Measurements from ENCODE around the gene PIK3R2.

Gene PIK3R2

DNA sequence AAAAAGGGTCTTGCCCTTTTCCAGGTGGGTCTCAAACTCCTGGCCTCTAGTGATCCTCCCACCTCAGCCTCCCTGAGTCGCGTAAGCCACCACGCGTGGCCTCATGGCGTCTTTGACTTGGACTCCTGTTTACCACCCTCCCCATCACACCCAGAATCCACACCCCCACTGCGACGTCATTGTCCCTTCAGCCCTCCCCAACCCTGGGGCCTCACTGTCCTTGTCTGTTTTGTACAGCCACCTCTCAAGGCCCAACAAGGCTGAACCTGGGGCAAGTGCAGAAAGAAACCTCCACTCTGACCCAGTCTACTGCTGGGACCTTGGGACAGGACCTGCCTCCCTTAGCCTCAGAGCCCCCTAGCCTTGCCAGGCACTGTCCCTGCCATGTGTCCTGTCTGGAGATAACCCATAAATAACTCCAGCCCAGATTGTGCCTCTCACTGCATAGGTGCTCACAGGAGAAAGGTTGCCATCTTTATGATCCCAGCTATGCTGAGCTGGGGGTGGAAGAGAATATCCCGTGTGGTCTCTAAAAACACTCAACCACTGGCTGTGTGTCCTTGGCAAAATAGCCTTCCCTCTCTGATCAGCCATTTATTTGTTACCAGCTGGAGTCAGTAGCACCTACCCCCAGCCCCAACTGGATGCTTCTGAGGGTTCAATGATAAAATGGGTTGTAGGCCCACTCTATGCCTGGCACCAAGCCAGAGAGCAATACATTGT lies 18.8 kb downstream of the PIK3R2 start:
- in situ Hi-C loops (cut with MboI; ENCODE audit: low sequenced_read_pairs), result no loop called here

DNA sequence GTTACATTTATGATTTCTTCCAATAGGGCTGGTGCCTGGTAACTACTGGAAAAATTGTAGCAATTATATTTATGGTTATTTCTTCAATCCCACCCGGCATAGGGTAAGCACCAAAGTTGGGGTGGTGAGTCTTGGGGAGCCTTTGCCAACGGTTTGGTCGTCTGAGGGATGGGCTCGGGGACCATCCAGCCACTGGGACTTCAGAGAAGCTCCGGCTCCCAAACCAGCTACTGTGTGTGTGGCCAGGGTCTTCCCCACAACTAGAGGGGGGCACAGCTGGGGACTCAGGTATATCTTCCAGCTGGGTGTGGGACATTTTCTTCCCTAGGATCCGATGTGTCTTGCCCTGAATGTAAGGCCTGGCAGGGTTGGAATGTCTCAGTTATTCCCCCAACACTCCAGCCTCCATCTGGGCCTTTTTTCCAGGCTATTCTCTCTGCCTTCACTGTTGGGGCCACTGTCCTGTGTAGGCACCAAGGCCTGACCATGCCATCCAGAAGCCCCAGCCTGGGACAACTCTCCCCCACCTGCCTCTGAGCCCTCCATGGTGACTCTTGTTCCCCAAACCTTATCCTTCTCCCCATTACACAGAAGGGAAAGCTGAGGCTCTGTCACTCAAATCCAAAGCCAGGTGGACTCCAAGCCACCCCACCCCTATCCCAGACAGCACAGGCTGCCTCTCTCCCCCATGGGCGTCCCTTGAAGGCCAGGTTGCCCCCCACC lies 19.5 kb downstream of the PIK3R2 start:
- in situ Hi-C loops (cut with MboI; ENCODE audit: low sequenced_read_pairs), result no loop called here

DNA sequence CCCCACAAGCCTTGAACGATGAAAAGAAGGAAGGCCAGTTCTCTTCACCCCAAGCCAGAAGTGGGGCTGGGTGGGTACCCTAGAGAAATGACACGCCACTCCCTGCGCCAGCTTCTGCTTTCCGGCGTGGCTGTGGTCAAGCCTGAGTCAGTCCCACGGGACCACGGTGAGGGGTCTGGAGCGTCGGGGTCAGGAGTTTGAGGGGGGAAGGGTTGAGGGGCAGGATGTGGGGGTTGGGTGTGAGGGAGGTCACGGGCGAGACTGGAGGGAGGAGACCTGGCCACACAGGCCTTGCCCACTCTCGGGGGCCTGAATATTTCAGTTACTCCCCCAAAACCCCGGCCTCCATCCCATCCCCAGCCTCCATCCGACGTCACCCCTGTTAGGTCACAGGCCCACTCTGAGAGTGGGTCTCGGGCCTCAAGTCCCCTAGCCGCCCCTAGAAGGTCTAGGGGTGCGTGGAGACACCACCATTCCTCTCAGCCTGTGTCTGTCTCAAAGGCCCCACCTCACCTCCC lies 20.1 kb downstream of the PIK3R2 start:
- in situ Hi-C loops (cut with MboI; ENCODE audit: low sequenced_read_pairs), result no loop called here

DNA sequence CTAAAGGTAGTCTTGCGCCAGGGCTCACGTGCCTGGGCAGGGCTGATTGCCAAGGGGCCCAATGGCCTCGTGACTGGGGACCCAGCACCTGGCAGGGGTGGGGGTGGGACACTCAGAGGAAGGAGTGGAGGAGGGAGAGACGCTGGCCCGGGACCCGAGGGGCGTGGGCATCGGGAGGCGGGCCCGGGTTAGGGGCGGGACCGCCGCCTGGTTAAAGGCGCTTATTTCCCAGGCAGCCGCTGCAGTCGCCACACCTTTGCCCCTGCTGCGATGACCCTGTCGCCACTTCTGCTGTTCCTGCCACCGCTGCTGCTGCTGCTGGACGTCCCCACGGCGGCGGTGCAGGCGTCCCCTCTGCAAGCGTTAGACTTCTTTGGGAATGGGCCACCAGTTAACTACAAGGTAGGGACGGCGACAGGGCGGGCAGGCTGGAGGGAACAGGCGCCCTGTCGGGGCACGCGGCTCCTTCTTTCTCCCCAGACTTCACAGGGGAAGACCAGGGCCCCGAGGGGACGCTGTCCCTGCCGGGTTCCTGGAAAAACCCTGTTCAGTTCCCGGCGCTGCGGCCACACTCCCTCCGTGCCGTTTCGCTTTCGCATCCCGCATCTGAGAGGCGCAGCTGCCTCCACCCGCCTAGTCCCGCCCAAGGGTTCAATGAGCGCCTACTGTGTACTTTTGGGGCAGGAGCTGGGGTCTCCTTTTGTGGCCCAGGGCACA lies 20.8 kb downstream of the PIK3R2 start, which contains the start of gene IFI30:
TSS of gene IFI30 (plus strand) at position 242 of the 717 bp plus-strand sequence. CDS start at position 271, 29 bp downstream.
- in situ Hi-C loops (cut with MboI; ENCODE audit: low sequenced_read_pairs), result no loop called here

- in situ Hi-C loops (cut with MboI; ENCODE audit: low sequenced_read_pairs), result no loop called here
Observed at GRCh38 chr19:18174983-18175382, 22.0 kb downstream of the PIK3R2 start.

DNA sequence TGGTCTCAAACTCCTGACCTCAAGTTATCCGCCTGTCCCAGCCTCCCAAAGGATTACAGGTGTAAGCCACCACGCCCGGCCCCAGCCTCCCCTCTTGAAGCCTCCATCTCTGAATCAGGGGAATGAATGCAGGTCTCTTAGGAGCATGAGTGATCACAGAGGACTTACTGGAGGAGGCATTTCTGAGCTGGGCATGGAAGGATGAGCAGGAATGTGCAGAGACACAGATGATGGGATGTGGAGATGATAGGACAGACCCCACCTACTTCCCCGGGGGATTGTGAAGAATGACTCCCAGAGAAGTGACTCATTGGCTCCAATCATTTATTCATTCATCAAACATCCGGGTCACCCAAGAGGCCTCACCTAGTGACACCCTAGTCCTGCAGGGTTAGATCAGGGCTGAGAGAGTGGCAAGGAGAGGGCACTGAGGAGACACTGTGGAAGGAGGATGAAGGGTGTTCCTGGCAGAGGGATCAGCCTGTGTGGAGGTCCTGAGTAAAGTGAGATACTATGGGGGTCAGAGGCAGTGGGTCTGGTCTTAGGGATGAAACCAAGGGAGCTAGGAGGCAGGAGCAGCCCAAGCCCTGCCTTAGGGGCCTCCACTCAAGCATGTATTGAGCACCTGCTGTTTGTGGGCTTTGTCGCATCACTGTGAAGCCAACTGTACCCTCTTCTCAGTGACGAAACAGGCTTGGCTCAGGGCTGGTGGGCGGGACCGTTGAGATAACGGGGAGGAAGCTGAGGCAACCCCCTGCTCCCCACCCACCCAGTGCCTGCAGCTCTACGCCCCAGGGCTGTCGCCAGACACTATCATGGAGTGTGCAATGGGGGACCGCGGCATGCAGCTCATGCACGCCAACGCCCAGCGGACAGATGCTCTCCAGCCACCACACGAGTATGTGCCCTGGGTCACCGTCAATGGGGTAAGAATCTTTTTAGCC lies 23.7 kb downstream of the PIK3R2 start:
- in situ Hi-C loops (cut with MboI; ENCODE audit: low sequenced_read_pairs), result no loop called here

GRCh38 chr19:18179957-18180356 lies 27.0 kb downstream of the PIK3R2 start:
- in situ Hi-C loops (cut with MboI; ENCODE audit: low sequenced_read_pairs), result no loop called here

DNA sequence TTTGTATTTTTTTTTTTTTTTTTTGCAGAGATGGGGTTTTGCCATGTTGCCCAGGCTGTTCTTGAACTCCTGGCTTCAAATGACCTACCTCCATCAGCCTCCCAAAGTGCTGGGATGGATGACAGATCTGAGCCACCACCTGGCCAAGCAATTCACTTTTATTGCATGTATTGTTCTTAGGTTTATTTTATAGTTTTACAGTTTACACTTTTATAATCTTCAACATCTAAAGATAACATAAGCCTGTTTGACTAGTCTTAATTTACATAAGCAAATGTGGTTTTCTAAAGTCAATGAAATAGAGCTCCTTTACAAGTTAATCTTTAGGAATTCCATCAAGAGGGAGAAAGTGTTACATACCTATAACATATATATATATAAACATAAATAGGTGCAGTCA lies 30.6 kb downstream of the PIK3R2 start:
- in situ Hi-C loops (cut with MboI; ENCODE audit: low sequenced_read_pairs), result no loop called here

DNA sequence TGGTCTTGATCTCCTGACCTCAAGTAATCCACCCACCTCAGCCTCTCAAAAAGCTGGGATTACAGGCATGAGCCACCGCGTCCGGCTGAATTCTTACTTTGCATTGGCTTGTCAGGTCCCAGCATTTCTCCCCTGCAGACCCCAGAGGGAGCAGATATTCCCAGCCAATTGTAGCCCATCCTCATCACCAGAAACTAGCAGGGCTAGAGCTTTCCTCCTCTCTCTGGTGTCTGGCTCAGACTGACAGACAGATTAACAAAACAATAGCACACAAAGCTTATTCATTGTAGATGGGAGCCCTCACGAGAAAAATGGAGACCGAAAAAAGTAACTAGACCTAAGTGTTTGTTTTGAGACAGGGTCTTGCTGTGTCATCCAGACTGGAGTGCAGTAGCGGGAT lies 32.6 kb downstream of the PIK3R2 start:
- in situ Hi-C loops (cut with MboI; ENCODE audit: low sequenced_read_pairs), result no loop called here

DNA sequence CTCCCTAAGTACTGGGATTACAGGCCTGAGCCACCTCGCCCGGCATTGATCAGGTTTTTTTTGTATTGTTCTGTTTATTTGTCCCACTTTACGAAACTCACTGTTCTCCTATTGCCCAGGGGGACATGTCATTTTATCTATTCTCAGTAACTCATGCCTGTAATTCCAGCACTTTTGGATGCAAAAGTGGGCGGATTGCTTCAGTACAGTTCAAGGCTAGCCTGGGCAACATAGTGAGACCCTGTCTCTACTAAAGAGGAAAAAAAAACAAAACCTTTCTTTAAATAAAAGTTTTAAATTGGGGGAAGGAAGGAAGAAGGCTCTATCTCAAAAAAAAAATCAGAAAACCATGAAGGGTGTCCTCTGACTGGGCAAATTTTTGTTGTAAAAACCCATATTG lies 37.3 kb downstream of the PIK3R2 start:
- in situ Hi-C loops (cut with MboI; ENCODE audit: low sequenced_read_pairs), result loop anchor here (10.0 kb wide), 1 partner anchor 225 kb away; the partner anchor contains the start of gene SSBP4

- in situ Hi-C loops (cut with MboI; ENCODE audit: low sequenced_read_pairs), result loop anchor here (10.0 kb wide), 1 partner anchor 223 kb away; the partner anchor contains the start of gene SSBP4
Observed at GRCh38 chr19:18191640-18192062, 38.7 kb downstream of the PIK3R2 start.

DNA sequence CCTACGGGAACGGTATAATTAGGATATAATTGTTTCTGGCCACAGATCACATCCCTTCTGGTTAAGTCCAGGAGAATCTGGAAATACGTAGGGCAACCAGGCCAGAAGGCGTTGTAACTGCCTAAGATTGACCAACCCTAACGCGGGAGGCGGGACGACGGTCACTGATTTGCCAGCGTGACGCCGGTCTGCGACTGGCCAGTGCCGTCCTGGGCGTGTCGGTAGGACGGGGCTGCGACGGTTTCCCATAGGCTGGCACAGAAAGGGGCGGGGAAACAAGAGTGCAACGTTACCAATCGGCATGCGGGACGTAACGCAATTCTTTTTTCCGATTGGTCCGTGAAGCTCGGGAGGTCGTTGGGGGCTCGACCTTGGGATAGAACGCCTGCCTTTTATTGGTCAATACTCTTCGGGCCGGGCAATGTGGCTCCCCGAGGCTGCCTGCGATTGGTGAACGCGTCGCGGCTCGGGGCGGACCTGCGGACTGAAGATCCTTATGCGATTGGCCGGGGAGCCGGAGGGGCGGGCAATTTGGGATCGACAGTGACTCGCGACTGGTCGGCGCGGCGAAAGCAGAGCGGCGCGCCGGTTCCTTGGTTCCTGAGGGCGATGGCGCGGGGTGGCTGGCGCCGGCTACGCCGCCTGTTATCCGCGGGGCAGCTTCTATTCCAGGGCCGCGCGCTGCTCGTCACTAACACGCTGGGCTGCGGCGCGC lies 39.9 kb downstream of the PIK3R2 start, which contains the start of gene MPV17L2:
TSS of gene MPV17L2 (plus strand) at position 546 of the 715 bp plus-strand sequence. CDS start at position 610, 64 bp downstream.
- in situ Hi-C loops (cut with MboI; ENCODE audit: low sequenced_read_pairs), result loop anchor here (10.0 kb wide), 1 partner anchor 222 kb away; the partner anchor contains the start of gene SSBP4

GRCh38 chr19:18193388-18194180 lies 40.6 kb downstream of the PIK3R2 start:
- in situ Hi-C loops (cut with MboI; ENCODE audit: low sequenced_read_pairs), result loop anchor here (10.0 kb wide), 1 partner anchor 221 kb away; the partner anchor contains the start of gene SSBP4

DNA sequence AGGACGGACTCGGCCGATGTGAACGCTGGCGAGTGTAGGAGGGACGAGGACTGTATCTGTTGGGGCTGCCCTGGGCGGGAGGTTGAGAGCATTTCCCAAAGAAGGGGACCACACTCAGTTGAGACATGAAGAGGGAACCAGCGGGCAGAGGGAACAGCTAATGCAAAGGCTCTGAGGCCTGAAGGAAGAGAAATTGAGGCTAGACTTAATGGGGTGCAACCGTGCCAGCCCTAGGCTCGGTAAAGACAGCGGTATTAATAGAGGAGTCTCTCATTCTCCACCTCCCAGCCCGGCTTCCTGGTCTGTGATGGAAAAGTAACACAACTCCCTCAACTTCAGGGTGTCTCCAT lies 41.2 kb downstream of the PIK3R2 start:
- in situ Hi-C loops (cut with MboI; ENCODE audit: low sequenced_read_pairs), result loop anchor here (10.0 kb wide), 1 partner anchor 221 kb away; the partner anchor contains the start of gene SSBP4

DNA sequence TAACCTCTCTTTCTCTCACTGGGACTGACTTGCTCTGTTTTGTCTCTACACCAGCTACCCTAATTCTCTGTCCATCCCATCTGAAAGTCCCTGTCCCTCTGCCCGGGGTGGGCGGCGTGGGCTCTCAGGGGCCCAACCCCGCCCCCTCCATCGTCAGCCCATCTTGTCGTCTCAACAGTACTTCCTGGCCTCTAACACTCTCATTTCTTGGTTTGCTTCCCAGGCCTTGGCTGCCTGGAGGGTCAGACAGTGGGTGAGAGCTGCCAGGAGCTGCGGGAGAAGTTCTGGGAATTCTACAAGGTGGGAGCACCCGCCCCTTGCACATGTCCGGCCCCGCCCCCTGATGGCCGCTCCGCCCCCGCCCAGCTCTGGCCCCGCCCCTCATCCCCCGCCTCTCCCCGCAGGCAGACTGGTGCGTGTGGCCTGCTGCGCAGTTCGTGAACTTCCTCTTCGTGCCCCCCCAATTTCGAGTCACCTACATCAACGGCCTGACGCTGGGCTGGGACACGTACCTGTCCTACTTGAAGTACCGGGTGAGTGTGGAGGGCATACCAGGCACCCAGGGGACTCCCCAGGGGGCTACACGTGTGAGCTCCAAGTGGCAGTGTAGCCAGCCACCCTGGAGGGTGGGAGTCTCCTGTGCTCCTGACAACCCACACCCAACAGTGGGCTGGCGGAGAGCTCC lies 41.7 kb downstream of the PIK3R2 start:
- in situ Hi-C loops (cut with MboI; ENCODE audit: low sequenced_read_pairs), result loop anchor here (10.0 kb wide), 1 partner anchor 220 kb away; the partner anchor contains the start of gene SSBP4

GRCh38 chr19:18196511-18196845 lies 43.5 kb downstream of the PIK3R2 start:
- in situ Hi-C loops (cut with MboI; ENCODE audit: low sequenced_read_pairs), result loop anchor here (10.0 kb wide), 1 partner anchor 218 kb away; the partner anchor contains the start of gene SSBP4

- in situ Hi-C loops (cut with MboI; ENCODE audit: low sequenced_read_pairs), result loop anchor here (10.0 kb wide), 1 partner anchor 217 kb away; the partner anchor contains the start of gene SSBP4
Observed at GRCh38 chr19:18197306-18197705, 44.3 kb downstream of the PIK3R2 start.

DNA sequence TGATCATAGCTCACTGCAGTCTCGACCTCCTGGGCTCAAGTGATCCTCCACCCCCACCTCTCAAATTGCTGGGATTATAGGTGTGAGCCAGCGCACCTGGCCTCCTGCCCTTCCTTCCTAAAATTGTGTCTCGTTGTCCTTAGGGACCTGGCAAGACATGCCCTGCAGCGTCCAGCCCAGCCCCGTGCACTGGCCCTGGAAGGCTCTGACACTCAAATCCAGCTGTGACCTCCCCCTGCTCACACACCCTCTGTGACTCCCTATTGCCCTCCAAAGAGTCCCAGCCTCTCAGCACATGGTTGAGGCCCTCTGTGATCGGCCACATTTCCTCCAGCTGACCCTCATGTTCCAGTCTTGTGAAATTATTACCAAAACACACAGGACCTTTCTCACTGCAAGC lies 45.0 kb downstream of the PIK3R2 start:
- in situ Hi-C loops (cut with MboI; ENCODE audit: low sequenced_read_pairs), result loop anchor here (10.0 kb wide), 1 partner anchor 217 kb away; the partner anchor contains the start of gene SSBP4

Data from HL-60/S4 (cell line).